ENCODE measurements around the gene TRIM52. TPM values are rescaled to one million over a fixed set of nuclear protein-coding genes. Genes with fewer than 3 reads are reported as not detected.
"Not testable (repeated sequence)": the region's sequence is repeated elsewhere in the genome, so short reads cannot be mapped to it uniquely, and the experiment has no call there.

Gene TRIM52
- 6.3 and 6.7 TPM in 2 replicates for polyA plus RNA-seq (2011; rRNA removed)
- 5.7 and 6.4 TPM in 2 replicates for polyA minus RNA-seq (2011; rRNA and poly(A)+ RNA removed)

DNA sequence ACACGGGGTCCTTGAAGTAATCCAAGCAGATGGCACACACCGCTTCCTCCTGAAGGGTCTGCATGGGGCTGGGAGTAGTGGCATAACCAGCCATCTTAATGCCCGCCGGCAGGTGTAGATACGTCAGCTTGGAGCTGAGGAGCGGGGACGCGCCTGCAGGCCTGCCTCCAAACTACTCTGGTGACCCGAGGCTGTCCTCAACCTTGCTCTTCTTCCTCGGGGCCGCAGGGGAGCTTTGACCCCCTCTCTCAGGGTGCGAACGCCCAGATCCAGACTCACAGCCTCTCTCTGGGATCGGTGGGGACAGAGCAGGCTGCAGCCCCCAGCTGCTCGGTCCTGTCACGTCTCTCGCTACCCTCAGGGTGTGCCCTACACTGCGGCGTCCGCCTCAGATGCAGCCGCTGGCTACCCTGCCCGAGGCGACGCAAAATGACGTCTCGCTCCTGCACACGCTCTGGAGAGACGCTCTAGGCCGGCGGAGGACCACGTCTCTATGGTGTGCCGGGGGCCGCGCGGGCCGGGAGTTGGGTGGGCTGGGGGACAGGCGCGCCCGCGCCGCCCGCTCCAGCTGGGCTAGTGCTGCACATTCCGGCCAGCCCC is at the start of gene TRIM52:
Gene TRIM52 (minus strand): TSS at position 424 of the 600 bp plus-strand sequence. CDS start 330 bp downstream, at position 94.
- POLR2A ChIA-PET, result interaction anchor here (1.0 kb wide), 1 partner anchor 9 kb away, joined by 3 read pairs; no protein-coding TSS in a partner anchor
- CTCF ChIA-PET, result interaction anchor here (2.0 kb wide), 1 partner anchor 9 kb away, joined by 6 read pairs; no protein-coding TSS in a partner anchor
- peak; percentile 35 for DNase-seq (ENCODE audit: low read depth)
- no peaks in the 10 kb centered on the region for H3K27me3 ChIP-seq (ENCODE audit: control insufficient read depth, insufficient read depth, low read length)
- peaks cover 2% of the 10 kb centered on the region for H3K36me3 ChIP-seq (ENCODE audit: control insufficient read depth, insufficient read depth, low read length)
- H3K4me3 ChIP-seq (ENCODE audit: low read depth, low read length), result peak within 1 kb of the TSS; percentile 75
- TF ChIP-seq, protein P1, sequence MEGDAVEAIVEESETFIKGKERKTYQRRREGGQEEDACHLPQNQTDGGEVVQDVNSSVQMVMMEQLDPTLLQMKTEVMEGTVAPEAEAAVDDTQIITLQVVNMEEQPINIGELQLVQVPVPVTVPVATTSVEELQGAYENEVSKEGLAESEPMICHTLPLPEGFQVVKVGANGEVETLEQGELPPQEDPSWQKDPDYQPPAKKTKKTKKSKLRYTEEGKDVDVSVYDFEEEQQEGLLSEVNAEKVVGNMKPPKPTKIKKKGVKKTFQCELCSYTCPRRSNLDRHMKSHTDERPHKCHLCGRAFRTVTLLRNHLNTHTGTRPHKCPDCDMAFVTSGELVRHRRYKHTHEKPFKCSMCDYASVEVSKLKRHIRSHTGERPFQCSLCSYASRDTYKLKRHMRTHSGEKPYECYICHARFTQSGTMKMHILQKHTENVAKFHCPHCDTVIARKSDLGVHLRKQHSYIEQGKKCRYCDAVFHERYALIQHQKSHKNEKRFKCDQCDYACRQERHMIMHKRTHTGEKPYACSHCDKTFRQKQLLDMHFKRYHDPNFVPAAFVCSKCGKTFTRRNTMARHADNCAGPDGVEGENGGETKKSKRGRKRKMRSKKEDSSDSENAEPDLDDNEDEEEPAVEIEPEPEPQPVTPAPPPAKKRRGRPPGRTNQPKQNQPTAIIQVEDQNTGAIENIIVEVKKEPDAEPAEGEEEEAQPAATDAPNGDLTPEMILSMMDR (IDR thresholded peaks at IDR 0.05; ENCODE audit: insufficient read depth, low read depth, low read length), result no peak

DNA sequence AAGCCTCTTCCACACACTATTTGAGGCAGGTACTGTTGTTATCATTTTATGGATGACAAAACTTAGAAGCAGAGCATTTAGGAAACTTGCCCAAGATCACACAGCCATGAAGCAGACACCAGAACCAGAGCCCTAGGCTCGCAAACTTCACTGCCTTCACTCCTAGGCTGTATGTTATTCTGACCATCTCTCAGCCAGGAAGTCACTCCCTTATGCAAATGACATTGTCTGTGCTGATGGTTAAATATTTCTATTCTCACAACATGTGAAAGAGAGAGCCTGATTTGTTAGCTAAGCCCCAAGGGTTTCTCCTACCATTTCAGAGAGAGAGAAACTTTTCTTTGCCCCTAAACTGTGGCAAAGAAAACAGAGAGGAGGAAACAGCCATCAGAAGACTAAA is 26.4 kb upstream of the TRIM52 start:
- DNase-seq (ENCODE audit: low read depth); H3K4me3 ChIP-seq (ENCODE audit: low read depth, low read length); POLR2A ChIA-PET; CTCF ChIA-PET; H3K27me3 ChIP-seq (ENCODE audit: control insufficient read depth, insufficient read depth, low read length); H3K36me3 ChIP-seq (ENCODE audit: control insufficient read depth, insufficient read depth, low read length): not testable (repeated sequence)

DNA sequence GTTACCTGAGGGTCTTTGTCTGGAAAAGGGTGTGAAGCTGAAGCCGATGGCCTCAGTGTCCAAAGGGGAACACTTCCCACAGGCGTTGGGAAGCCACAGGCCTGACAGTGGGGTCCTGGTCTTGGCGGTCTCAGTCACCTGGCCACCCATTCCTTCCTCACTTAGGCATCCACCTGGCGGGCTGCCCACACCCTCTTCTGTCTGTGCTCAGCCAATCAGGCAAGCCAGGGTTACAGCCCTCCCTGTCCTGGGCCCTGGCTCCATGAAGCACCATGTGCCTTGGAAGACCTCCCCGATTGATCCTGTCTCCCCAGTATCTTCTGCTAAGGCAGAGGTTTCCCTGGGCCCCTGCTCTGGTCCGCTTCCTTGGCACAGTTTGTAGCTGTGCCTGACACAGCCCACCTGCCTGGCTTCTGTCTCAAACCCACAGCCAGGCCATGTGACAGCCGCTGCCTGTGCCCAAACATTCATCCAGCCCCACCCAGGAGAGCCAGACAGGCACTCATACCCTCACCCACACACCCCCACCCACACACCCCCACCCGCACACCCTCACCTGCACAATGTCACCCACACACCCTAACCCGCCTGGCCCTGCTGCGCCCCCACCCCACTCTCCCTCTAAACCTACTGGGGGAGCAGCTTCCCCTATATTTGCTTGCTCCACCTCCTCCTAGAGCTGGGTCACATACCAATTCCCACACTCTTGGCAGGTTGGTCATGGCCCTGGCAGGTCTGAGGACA is 25.2 kb upstream of the TRIM52 start:
- H3K4me3 ChIP-seq (ENCODE audit: low read depth, low read length); POLR2A ChIA-PET; CTCF ChIA-PET; H3K36me3 ChIP-seq (ENCODE audit: control insufficient read depth, insufficient read depth, low read length); H3K27me3 ChIP-seq (ENCODE audit: control insufficient read depth, insufficient read depth, low read length); DNase-seq (ENCODE audit: low read depth): not testable (repeated sequence)

DNA sequence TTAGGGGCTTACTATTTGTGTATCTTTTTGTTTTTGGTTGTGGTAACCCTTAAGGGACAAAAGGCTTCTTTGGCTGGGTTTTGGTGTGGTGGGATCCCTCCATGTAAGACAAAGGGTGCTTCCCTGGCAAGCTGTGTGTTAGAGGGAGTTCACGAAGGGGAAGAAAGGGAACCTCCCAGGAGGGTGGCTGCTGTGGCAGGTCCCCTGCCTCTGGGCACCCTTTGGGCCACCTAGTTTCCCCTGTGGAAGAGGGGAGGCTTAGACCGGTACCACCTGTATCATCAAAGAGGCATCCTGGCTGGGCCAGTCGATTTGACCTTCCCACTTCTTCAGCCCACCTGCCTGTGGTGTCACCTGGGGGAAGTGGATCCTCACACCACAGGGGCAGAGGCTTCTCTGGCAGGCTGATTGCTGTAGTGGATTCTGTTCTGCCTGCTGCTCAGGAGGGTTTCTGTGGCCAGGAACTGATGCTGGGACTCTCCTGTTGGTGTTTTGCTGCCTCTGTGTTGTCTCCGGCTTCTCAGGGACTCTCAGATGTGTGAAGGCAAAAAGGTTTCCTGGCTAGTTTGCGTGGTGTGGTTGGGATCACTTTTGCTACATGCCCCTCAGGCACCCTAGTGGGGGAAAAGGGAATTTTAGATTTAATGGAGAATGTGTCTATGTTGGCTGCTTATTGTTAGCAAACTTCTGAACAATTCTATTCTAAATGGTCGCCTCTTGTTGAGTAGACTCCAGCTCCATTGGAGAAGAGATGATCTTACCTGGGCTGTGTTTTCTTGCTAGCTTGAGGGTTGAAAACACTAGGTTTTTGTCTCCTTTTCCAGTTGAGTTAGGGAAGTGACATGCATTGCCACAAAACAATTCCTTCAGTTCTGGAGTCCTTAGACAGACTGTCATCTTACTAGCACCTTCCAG is 23.2 kb upstream of the TRIM52 start:
- H3K36me3 ChIP-seq (ENCODE audit: control insufficient read depth, insufficient read depth, low read length); POLR2A ChIA-PET; H3K4me3 ChIP-seq (ENCODE audit: low read depth, low read length); H3K27me3 ChIP-seq (ENCODE audit: control insufficient read depth, insufficient read depth, low read length); CTCF ChIA-PET; DNase-seq (ENCODE audit: low read depth): not testable (repeated sequence)

DNA sequence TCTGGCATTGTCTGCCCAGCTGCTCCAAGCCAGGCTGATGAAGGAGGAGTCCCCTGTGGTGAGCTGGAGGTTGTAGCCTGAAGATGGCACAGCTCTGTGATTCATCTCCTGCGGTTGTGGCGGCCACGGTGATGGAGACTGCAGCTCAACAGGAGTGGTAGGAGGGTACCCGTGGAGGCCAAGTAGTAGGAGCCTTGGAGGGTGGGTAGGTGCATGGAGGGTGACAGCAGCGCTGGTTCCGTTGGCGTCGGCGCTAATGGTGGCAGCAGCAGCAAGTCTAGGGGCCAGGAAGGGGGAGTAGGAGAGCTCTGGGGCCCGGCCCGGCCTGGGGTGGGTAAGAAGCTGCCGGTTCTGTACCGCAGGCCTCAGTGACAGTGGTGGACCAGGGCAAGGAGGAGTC is 22.4 kb upstream of the TRIM52 start:
- Histone ChIP-seq H3K27me3 (ENCODE audit: control insufficient read depth, insufficient read depth, low read length) (no peaks in the 10 kb centered on the region), H3K36me3 (ENCODE audit: control insufficient read depth, insufficient read depth, low read length) (no peaks in the 10 kb centered on the region), H3K4me3 (ENCODE audit: low read depth, low read length) (no peak overlapping the region)
- no peak for DNase-seq (ENCODE audit: low read depth)
- CTCF ChIA-PET, result no interaction called here
- POLR2A ChIA-PET, result no interaction called here
- TF ChIP-seq, protein P1 (IDR thresholded peaks at IDR 0.05; ENCODE audit: insufficient read depth, low read depth, low read length), result no peak

DNA sequence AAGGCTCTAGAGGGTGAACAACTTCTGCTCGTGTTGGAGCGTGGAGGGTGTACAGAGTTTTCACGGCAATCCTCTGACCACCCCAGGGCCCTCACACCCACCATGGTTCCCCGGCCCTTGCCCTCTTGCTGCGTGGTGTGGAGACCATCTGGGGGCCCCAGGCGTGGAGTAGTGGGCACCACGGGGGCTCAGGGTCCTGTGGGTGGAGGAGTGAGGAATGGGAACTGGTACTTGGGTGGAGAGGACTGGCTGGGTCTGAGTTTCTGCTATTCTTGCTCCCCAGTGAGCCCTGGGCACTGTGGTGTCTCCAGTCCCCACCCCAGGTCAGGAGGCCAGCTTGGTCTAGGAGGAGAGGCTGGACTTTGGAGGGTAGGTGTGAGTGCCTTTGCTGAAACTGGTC is 21.9 kb upstream of the TRIM52 start:
- TF ChIP-seq, protein P1 (IDR thresholded peaks at IDR 0.05; ENCODE audit: insufficient read depth, low read depth, low read length), result no peak
- H3K4me3 ChIP-seq (ENCODE audit: low read depth, low read length), result no peak overlapping the region
- H3K36me3 ChIP-seq (ENCODE audit: control insufficient read depth, insufficient read depth, low read length), result no peaks in the 10 kb centered on the region
- DNase-seq (ENCODE audit: low read depth), result no peak
- ChIA-PET CTCF (no interaction called here), POLR2A (no interaction called here)
- H3K27me3 ChIP-seq (ENCODE audit: control insufficient read depth, insufficient read depth, low read length), result no peaks in the 10 kb centered on the region

DNA sequence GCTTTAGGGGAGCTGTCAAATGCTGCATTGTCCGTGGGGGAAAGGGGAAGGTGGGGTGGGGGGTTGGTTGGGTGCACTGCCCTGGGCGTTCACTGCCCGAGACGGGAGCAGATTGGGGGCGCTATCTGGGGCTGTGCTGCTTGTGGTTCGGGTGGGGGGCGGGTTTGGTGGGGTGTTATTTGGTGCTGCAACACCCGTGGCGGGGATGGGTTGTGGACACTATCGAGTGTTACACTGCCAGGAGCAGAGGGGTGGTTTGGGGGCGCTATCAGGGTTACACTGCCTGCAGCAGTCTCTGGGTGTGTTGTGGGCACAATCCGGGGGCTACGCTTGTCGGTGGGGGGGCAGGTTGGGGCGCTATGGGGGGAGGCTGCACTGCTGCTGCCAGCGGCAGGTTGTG is 21.5 kb upstream of the TRIM52 start:
- H3K4me3 ChIP-seq (ENCODE audit: low read depth, low read length); CTCF ChIA-PET; H3K27me3 ChIP-seq (ENCODE audit: control insufficient read depth, insufficient read depth, low read length); H3K36me3 ChIP-seq (ENCODE audit: control insufficient read depth, insufficient read depth, low read length); DNase-seq (ENCODE audit: low read depth); POLR2A ChIA-PET: not testable (repeated sequence)
